GM18508 (cell line): ENCODE measurements around the gene TLR4.

Experiments used
- ATAC-seq: cut with Tn5 transposase; IDR thresholded peaks from one replicate; pipeline ENCODE4 v1.9.1; 2021; ENCODE audit warnings: moderate number of reproducible peaks; ENCODE audit not compliant: insufficient read depth, unreplicated experiment

The TLR4 gene

GRCh38 chr9:117739624-117740347 lies 35.6 kb downstream of the TLR4 start:
- ATAC-seq, result no peak

GRCh38 chr9:117742131-117742530 lies 37.9 kb downstream of the TLR4 start:
- ATAC-seq, result no peak

DNA sequence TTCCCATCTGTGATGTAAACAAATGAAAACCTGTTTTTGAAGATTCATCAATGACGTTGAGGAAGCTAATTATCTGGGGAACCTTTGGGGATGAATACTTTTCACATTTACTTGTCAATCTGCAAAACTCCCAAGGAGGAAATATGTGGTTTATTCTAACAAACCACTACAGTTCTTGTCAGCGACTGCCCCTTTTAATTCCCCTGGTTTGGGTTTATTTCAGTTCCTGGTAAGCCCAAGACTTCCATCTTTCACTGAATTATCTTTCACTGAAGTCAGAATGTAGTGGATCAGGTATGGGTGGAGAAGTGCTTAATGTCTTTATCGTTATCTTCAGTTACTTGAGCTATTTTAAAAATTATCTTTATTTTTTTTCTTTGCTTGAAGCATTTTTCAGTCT lies 40.2 kb downstream of the TLR4 start:
- ATAC-seq, result no peak

DNA sequence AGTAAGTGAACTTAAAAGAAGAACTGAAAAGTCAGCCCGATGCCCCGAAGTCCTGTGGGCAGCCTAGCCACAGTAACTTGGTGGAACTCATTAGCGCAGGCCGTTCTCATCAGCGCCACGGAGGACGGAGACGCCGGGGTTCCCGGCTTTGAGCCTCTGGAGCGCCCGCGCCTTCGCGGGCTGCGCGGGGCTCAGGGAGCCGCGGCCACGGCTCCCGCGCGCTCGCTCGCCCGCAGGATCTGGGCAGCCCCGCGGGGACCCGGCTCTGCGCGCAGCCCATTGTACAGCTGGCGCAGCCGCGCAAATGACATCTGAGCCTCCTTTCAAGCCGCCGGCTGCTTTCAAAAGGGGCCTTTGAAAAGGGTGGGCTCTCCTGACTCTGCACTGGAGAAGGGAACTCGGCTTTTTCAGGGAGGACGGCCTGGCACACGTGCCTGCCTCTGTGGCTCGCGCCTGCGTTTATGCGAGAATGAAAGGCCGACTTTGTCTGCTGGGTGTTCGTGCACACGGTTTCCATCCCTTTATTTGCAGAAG lies 40.7 kb downstream of the TLR4 start:
- no peak for ATAC-seq

GRCh38 chr9:117745598-117745997 lies 41.4 kb downstream of the TLR4 start:
- no peak for ATAC-seq

- no peak for ATAC-seq
Observed at GRCh38 chr9:117746263-117746662, 42.1 kb downstream of the TLR4 start.

GRCh38 chr9:117747386-117747970 lies 43.3 kb downstream of the TLR4 start:
- ATAC-seq, result no peak

GRCh38 chr9:117750401-117750800 lies 46.2 kb downstream of the TLR4 start:
- ATAC-seq, result no peak

GRCh38 chr9:117752894-117753293 lies 48.7 kb downstream of the TLR4 start:
- ATAC-seq, result no peak

DNA sequence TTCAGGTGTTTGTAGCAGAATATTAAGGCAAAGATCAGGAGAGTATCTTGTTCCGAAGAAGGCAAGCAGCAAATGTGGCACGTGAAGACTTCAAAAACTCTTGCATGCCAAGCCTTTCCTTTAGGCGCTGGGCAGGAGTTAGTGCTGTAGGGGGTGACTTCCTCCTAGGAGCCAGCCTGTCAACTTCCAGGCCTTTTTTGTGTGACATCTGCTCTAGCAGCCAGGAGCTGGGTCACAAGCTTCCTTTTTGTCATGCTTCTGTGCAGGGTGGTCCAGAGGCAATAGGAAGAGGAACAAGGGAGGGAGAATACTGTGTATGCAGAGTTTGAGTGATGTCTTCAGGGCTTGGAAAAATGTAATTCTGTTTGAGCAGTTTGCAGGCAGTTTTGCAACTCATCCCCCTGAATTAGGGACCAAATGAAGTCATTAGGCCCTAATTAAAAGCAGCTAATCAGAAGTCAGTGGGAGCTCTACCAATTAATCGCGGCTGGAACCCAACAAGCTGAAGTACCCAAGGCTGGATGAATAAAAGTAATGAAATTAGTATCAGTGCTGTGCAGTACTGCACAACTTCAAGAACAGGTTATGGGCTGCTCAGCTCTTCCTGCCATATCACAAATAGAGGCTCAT lies 53.5 kb downstream of the TLR4 start:
- no peak for ATAC-seq

DNA sequence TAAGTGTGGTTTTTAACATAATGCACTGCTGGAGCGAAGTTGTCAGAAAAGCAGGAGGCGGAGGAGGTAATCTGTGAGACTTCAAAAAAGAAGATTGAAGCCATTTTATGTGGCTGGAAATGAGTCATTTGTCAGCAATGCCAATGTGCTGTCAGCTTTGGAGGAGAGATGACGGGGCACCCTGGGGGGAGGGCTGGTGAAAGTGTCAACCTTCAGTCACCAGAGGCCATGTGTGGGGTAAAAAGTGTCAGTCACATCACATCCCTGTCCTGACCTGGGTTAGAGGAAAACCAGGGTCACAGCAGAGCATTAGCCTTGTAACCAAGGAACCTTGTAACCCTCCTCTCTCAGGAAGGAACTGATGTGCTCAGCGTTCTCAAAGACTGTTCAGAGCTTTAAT lies 59.1 kb downstream of the TLR4 start:
- no peak for ATAC-seq

DNA sequence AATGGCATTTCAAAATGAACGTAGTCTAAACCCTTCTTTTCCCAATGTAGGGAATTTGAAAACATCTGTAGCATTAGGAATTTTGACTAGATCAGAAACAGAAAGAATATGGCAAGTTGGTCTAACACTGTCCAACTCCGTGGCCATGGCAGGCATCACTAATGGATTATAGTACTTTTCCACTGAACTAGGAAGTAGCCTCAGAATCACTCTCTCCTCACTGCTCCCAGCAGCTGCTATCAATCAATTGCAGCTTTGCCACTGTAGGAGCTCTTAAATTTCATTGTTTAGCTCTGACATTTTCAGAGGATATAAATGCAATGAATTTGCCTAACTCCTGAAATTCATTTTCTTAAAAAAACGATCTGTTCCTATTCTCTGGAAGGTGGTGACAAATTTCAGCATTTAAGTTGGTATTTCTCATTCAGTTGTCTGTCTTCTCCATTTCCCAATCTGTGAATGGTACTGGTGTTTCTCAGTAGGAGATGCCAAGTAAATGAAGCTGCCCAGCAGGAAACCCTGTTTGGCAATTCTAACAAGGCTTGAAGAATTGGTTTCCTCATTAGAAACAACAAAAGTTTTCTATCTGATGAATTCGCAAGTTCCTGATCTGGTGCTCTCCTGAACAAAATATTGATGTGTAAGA lies 64.7 kb downstream of the TLR4 start:
- no peak for ATAC-seq

GRCh38 chr9:117771136-117771535 lies 66.9 kb downstream of the TLR4 start:
- no peak for ATAC-seq

DNA sequence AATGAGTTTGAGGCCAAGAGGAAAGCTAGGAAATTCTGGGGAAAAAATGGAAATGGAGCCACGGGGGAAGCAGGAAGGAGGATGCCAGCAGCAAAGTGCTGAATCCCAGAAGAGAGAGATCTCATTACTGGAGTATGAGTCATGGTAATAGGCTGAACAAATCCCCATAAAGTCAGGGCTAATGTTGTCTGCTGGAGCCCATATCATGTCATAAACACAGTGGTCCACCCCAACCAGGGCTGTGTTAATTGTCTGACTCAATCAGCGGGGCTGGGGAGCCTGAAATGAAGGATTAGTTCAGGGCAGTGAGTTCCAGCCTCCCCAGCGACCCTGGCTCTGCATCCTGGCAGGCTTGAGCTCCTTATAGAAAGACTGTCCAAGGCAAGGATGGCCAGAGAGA lies 68.8 kb downstream of the TLR4 start:
- ATAC-seq, result no peak
